ENCODE results near the gene HSPH1. TPM values are rescaled to one million over a fixed set of nuclear protein-coding genes. Genes with fewer than 3 reads are reported as not detected.

The HSPH1 gene
- total RNA-seq, 1 donor from 2014 or later, result 94.9 TPM

GRCh38 chr13:31122544-31123260 is 39.0 kb downstream of the HSPH1 start:
- Histone ChIP-seq H3K4me1 (no peaks in the 10 kb centered on the region), H3F3A (ENCODE audit: low read depth) (no peaks in the 10 kb centered on the region), H2AFZ (replicated peaks) (no peak overlapping the region), H3K27me3 (no peaks in the 10 kb centered on the region), H3K36me3 (no peaks in the 10 kb centered on the region), H3K9me3 (ENCODE audit: low read depth) (no peaks in the 10 kb centered on the region), H3K79me2 (ENCODE audit: low read depth) (no peaks in the 10 kb centered on the region), H3K9ac (no peak overlapping the region), H3K4me2 (no peak overlapping the region), H3K27ac (no peak overlapping the region), H4K20me1 (ENCODE audit: low read depth) (no peaks in the 10 kb centered on the region), H3K4me3 (no peak overlapping the region)
- TF ChIP-seq CTCF (IDR thresholded peaks at IDR 0.05), result no peak
- no peak for TF ChIP-seq EZH2 (IDR thresholded peaks at IDR 0.05)
- no peak for TF ChIP-seq EZH2phosphoT487 (IDR thresholded peaks at IDR 0.05)
- no peaks in the 10 kb centered on the region for H3K36me3 Mint-ChIP-seq
- H3K4me1 Mint-ChIP-seq, result peaks cover 19% of the 10 kb centered on the region
- H3K27me3 Mint-ChIP-seq (ENCODE audit: insufficient read depth, low read depth), result peaks cover 5% of the 10 kb centered on the region
- peaks cover 6% of the 10 kb centered on the region for H3K9me3 Mint-ChIP-seq
- no peak overlapping the region for H3K4me3 Mint-ChIP-seq
- DNase-seq (ENCODE audit: low spot score), result no peak
- no peak overlapping the region for H3K27ac Mint-ChIP-seq

- no peaks in the 10 kb centered on the region for H3K4me1 ChIP-seq
- no peak overlapping the region for H3K4me3 ChIP-seq
- H3K27me3 ChIP-seq, result no peaks in the 10 kb centered on the region
- peaks cover 19% of the 10 kb centered on the region for H3K4me1 Mint-ChIP-seq
- H2AFZ ChIP-seq (replicated peaks), result no peak overlapping the region
- H3K27ac ChIP-seq, result no peak overlapping the region
- H4K20me1 ChIP-seq (ENCODE audit: low read depth), result no peaks in the 10 kb centered on the region
- peaks cover 3% of the 10 kb centered on the region for H3K27me3 Mint-ChIP-seq (ENCODE audit: insufficient read depth, low read depth)
- H3K27ac Mint-ChIP-seq, result no peak overlapping the region
- H3K36me3 ChIP-seq, result no peaks in the 10 kb centered on the region
- no peaks in the 10 kb centered on the region for H3K36me3 Mint-ChIP-seq
- H3K79me2 ChIP-seq (ENCODE audit: low read depth), result no peaks in the 10 kb centered on the region
- DNase-seq (ENCODE audit: low spot score), result no peak
- H3K4me2 ChIP-seq, result no peak overlapping the region
- no peaks in the 10 kb centered on the region for H3F3A ChIP-seq (ENCODE audit: low read depth)
- no peaks in the 10 kb centered on the region for H3K9me3 ChIP-seq (ENCODE audit: low read depth)
- no peak for TF ChIP-seq EZH2 (IDR thresholded peaks at IDR 0.05)
- TF ChIP-seq EZH2phosphoT487 (IDR thresholded peaks at IDR 0.05), result no peak
- H3K4me3 Mint-ChIP-seq, result no peak overlapping the region
- no peak overlapping the region for H3K9ac ChIP-seq
- peaks cover 6% of the 10 kb centered on the region for H3K9me3 Mint-ChIP-seq
These were observed 39.6 kb downstream of the HSPH1 start for GRCh38 chr13:31122143-31122542.

GRCh38 chr13:31121379-31122140 is 40.1 kb downstream of the HSPH1 start:
- no peak for DNase-seq (ENCODE audit: low spot score)
- Histone ChIP-seq H4K20me1 (ENCODE audit: low read depth) (no peaks in the 10 kb centered on the region), H3K27ac (no peak overlapping the region), H3K36me3 (no peaks in the 10 kb centered on the region), H2AFZ (replicated peaks) (no peak overlapping the region), H3K4me3 (no peak overlapping the region), H3K79me2 (ENCODE audit: low read depth) (no peaks in the 10 kb centered on the region), H3K4me2 (no peak overlapping the region), H3F3A (ENCODE audit: low read depth) (no peaks in the 10 kb centered on the region), H3K9me3 (ENCODE audit: low read depth) (no peaks in the 10 kb centered on the region), H3K4me1 (no peaks in the 10 kb centered on the region), H3K9ac (no peak overlapping the region), H3K27me3 (no peaks in the 10 kb centered on the region)
- H3K9me3 Mint-ChIP-seq, result peaks cover 6% of the 10 kb centered on the region
- H3K27ac Mint-ChIP-seq, result no peak overlapping the region
- no peak for TF ChIP-seq CTCF (IDR thresholded peaks at IDR 0.05)
- H3K4me1 Mint-ChIP-seq, result peaks cover 19% of the 10 kb centered on the region
- H3K27me3 Mint-ChIP-seq (ENCODE audit: insufficient read depth, low read depth), result peaks cover 3% of the 10 kb centered on the region
- H3K36me3 Mint-ChIP-seq, result no peaks in the 10 kb centered on the region
- no peak overlapping the region for H3K4me3 Mint-ChIP-seq

All from neural progenitor cell (in vitro differentiated cells).